Measurements from ENCODE around the gene ADGRA3.

ADGRA3 gene

DNA sequence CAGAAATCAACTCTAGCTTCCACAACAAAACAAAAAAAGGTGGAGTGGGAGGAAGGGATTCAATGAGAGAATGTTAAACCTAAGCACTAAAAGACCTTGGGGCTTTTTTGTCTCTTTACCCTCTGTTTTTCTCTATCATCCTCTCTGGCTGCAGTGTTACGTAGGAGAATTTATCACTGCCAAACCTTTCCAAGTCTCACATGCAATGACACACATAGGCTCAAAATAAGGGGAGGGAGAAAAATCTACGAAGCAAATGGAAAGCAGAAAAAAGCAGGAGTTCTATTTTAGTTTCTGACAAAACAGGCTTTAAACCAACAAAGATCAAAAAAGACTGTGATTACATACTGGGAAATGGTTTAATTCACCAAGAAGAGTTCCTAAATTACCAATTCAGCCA, 152.1 kb downstream of the ADGRA3 start:
- DNase-seq = no peak

DNA sequence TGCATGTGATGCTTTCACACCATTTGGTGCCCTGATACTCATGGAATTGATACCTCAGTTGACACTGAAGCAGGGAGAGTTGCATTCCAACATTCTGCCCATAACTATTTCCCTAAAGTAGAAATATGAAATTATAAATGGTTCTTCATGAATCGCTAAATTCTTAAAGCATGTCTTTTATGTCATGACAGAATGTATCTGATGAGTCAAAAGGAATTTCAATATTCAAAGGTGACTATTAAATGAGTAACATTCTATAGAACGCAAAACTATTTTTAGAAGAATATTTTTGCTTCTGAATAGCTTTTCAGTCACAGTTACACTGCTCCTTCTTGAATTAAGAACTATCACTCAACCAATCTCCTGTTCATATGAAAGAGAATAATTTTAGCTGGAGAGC, 152.8 kb downstream of the ADGRA3 start:
- no peak for DNase-seq

DNA sequence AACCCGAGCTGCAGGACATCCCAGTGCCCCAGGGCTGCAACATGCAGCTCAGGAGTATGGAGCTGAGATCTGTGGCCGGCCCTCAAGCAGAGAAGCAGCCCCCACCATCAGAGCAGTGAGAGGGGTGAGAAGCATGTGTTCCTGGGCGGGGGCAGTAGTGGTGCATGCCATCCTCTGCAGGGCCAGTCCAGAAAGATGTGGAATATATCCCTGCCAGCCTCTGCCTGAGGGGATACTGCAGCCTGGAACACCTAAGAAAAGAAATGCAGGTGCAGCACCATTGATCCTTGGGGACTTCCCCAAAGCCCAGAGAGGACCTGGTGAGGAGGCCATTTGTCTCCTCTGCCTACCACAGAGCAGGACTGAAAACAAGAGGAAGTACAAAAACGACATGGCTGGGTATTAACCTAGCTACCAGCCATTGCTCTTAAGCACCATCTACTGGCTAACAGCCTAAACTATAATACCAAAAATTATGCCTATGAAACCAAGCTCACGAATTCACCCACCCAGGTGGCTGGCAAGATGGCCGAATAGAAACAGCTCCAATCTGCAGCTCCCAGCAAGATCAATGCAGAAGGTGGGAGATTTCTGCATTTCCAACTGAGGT, 158.8 kb downstream of the ADGRA3 start:
- peak in 1 of 5 experiments; percentile 11 for DNase-seq

DNA sequence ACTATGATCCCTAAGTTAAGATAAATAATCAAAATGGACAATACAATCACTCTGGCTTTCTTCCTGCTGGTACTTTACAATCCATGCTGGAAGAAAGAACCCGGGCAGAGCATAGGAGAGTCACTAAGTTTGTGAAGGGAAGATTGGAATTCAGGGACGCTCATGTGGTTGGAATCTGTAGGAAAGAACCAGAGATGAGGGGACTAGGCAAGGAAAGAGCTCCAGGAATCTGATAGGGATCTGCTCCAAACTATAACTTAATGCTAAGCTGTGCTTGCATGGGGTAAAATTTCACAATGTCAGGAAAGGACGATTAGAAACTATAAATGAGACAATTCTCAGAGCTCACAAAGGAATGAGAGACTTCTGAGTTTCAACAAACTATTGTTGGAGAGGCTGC, 167.5 kb downstream of the ADGRA3 start:
- DNase-seq = no peak

DNA sequence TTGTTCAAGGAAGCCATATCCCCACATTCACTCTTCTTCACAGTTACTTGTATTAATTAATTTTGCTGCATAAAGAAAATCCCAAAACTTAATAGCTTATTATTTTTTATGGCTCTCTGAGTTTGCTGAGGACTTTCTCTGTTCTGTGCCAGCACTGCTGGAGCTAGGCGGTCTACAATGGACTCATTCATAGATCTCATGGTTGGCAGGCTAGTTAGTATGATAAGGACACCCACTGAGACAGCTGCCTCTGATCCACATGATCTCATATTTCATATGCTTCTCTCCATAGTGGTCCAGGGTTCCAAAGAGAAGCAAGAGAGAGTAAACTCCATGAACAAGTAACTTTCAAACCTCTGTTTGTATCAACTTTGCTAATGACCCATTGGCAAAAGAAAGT, 170.2 kb downstream of the ADGRA3 start:
- DNase-seq = no peak

DNA sequence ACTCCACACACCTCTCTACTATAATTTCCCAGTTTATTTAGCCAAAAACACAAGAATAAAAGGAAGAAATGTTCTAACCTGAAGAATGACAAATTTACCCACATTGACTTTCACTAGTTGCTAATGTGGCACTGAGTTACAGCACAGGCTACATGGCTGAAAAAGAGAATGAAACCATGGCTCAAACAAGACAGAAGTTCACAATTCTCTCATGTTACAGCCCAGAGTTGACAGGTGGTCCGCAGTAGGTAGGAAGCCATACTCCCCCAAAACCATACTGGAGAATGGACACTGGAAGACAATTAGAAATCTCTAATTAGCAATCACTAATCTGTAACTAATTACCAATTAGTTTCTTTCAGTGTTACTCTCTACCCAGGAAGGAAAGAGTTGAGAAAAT, 170.8 kb downstream of the ADGRA3 start:
- DNase-seq = no peak

DNA sequence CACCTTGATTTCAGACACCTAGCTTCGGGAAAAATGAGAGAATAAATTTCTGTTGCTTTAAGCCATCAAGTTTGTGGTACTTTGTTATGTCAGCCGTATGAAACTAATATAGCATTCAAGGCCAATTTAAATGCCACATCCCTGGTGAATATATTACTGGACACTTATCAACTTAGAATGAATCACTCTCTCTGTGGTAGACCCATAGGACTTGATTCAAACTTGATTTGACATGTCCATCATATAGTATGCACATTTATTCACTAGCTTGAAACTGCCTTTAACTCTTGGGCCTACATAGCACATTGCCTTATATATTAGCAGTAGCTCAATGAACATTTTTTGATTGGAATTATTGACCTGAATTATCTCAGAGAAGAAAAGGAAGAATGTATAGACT, 172.3 kb downstream of the ADGRA3 start:
- no peak for DNase-seq

DNA sequence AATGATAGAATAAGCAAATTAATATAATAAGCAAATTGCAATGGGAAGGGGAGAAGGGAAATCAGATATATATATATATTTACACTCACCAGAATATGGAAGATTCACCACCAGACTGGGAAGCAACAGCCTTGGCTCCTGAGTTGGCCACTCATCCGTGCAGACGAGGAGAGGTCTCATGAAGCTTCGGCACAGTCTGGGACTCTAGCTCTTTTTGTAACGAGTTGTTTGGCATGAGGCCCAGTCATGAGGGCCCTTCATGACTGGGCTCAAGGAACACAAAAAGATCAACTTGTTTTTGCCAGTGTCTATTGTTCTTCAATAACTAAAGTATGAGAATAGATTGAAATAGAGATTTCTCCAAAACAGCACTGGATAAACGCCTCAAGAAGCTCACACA, 176.4 kb downstream of the ADGRA3 start:
- no peak for DNase-seq

DNA sequence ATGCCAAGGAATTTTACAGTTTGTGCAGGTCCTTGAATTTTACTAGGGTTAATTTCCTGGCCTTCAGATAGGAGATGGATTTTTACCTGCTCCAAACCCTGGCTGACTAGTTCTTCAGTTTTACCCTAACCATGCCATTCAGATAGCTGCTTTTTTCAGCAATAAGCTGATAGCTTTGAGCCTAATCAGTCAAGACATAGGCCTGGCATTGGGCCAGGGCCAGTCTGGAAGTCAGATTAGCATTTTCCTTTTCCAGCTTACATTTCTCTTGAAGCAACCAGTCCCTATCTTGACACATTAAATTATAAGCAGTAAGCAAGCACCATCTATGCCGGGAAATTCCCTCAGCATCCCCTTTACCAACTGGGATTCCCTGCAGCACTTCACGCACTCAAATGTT, 177.1 kb downstream of the ADGRA3 start:
- DNase-seq = no peak

Measured in T-helper 2 cell (primary cell).